ENCODE data around the gene EXOC4.

The EXOC4 gene

DNA sequence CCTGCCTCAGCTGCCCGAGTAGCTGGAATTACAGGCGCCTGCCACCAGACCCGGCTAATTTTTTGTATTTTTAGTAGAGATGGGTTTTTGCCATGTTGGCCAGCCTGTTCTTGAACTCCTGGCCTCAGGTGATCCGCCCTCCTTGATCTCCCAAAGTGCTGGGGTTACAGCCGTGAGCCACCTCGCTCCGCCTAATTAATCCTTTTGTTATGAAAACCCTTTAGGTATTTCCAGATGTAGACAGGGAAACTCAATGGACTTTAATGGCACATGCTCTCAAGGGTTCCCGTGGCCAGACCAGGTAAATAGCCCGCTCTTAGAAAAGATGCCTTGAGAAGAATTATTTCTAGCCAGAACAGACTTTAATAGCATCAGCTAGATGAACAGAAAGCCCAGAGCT is 19.7 kb upstream of the EXOC4 start:
- Mint-ChIP-seq H3K4me1 (peaks cover 13% of the 10 kb centered on the region), H3K27me3 (ENCODE audit: low read depth) (no peaks in the 10 kb centered on the region), H3K9me3 (no peaks in the 10 kb centered on the region), H3K27ac (no peak overlapping the region), H3K4me3 (no peak overlapping the region), H3K36me3 (ENCODE audit: low read depth) (no peaks in the 10 kb centered on the region)
- TF ChIP-seq, protein P1, sequence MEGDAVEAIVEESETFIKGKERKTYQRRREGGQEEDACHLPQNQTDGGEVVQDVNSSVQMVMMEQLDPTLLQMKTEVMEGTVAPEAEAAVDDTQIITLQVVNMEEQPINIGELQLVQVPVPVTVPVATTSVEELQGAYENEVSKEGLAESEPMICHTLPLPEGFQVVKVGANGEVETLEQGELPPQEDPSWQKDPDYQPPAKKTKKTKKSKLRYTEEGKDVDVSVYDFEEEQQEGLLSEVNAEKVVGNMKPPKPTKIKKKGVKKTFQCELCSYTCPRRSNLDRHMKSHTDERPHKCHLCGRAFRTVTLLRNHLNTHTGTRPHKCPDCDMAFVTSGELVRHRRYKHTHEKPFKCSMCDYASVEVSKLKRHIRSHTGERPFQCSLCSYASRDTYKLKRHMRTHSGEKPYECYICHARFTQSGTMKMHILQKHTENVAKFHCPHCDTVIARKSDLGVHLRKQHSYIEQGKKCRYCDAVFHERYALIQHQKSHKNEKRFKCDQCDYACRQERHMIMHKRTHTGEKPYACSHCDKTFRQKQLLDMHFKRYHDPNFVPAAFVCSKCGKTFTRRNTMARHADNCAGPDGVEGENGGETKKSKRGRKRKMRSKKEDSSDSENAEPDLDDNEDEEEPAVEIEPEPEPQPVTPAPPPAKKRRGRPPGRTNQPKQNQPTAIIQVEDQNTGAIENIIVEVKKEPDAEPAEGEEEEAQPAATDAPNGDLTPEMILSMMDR (IDR thresholded peaks at IDR 0.05; ENCODE audit: unreplicated experiment in 3 of 3): no peak

DNA sequence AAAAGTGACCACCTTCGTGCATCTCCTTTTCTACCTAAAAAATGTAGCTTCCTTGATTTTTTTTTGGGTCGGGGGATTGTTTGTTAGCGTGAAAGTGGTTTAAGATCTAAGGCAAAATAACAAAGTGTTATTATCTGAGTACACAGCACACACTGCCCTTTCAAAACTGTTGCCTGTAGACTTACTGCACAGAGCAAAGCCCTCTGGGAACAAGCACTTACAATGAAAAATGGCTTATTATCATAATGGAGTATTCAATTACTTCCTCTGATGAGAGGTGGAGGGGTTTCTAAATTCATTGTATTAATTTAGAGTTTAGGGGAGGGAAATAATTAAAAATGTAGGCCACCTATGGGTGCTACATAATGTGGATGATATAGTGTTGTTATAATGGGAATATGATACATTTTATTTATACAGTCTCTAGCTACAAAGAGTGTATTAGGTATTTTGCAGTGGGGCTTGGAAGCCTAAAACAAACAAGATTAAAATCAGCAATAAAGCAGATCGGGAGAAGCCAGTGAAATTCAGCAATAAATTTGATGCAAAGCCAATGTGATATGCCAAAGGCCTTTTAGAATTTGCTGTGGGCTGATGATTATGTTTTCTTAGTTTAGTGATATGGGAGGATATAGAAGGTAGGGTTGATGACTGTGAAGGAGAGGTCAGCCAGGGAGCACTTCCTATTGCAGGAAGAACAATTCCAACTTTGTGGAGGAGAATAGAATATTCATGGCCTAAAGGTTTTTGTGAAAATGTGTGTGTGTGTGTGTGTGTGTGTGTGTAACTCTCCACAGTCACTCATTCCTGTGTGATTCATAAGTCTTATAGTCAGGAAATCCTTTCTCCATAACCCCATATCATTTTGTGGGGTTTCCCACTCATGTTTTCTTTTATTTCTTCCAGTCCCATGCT is 17.7 kb upstream of the EXOC4 start:
- H3K27me3 Mint-ChIP-seq (ENCODE audit: low read depth): no peaks in the 10 kb centered on the region
- H3K4me3 Mint-ChIP-seq: no peak overlapping the region
- peaks cover 13% of the 10 kb centered on the region for H3K4me1 Mint-ChIP-seq
- no peaks in the 10 kb centered on the region for H3K9me3 Mint-ChIP-seq
- TF ChIP-seq, protein P1 (IDR thresholded peaks at IDR 0.05; ENCODE audit: unreplicated experiment in 3 of 3): no peak
- H3K36me3 Mint-ChIP-seq (ENCODE audit: low read depth): no peaks in the 10 kb centered on the region
- peak overlapping the region; percentile 6 to 46 (median 10) for H3K27ac Mint-ChIP-seq

DNA sequence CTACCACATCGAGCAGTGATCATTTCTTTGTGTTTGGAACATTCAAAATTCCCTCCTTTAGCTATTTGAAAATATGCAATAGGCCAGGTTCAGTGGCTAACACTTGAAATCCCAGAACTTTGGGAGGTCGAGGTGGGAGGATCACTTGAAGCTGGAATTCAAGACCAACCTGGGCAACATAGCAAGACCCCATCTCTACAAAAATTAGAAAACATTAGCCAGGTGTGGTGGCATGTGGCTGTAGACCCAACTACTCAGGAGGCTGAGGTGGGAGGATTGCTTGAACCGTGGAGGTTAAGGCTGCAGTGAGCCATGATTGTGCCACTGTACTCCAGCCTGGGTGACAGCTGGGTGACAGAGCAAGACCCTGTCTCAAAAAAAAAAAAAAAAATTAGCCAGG is 15.3 kb upstream of the EXOC4 start:
- H3K27ac Mint-ChIP-seq: no peak overlapping the region
- H3K4me1 Mint-ChIP-seq: peaks cover 13% of the 10 kb centered on the region
- H3K9me3 Mint-ChIP-seq: no peaks in the 10 kb centered on the region
- no peaks in the 10 kb centered on the region for H3K36me3 Mint-ChIP-seq (ENCODE audit: low read depth)
- TF ChIP-seq, protein P1 (IDR thresholded peaks at IDR 0.05; ENCODE audit: unreplicated experiment in 3 of 3): no peak
- H3K27me3 Mint-ChIP-seq (ENCODE audit: low read depth): no peaks in the 10 kb centered on the region
- H3K4me3 Mint-ChIP-seq: no peak overlapping the region

DNA sequence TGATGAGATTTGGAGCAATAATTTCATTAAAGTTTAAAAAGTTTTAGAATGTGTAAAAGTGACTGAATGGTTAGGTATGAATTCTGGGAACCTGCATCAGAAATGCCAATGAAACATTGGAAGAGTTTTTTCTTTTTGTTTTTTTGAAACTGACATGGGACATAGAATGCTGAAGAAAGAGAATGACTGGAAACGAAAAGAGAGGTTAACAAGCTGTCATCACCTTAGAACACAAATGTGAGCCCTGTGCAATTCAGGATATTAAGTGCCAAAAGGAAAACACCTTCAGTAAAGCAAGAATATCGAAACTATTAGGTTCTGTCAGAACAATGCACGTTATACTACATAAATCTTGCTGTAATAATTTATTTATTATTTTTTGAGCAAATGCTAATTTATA is 12.6 kb upstream of the EXOC4 start:
- Mint-ChIP-seq H3K27me3 (ENCODE audit: low read depth) (no peaks in the 10 kb centered on the region), H3K4me1 (peaks cover 7% of the 10 kb centered on the region), H3K36me3 (ENCODE audit: low read depth) (no peaks in the 10 kb centered on the region), H3K4me3 (no peak overlapping the region), H3K27ac (no peak overlapping the region), H3K9me3 (peaks cover 2% of the 10 kb centered on the region)
- TF ChIP-seq, protein P1 (IDR thresholded peaks at IDR 0.05; ENCODE audit: unreplicated experiment in 3 of 3): no peak

DNA sequence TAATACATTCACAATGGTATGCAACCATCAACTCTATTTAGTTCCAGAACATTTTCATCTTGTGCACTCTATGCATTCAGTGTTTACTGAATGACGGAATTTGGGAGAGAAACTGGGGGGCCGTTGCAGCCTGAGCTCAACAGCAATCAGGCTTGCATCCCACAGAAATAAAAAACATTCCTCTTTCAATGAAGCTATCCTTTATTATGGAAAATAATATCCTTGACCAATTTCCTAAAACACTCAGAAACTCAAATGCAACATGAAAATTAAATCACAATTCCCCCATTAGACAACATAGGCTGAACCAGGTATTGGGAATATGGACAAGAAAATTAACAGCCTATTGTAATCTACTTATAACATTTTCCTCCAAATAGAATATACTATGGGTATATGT is 6.3 kb upstream of the EXOC4 start:
- TF ChIP-seq, protein P1 (IDR thresholded peaks at IDR 0.05; ENCODE audit: unreplicated experiment in 3 of 3): no peak
- Mint-ChIP-seq H3K27me3 (ENCODE audit: low read depth) (no peaks in the 10 kb centered on the region), H3K27ac (no peak overlapping the region), H3K36me3 (ENCODE audit: low read depth) (no peaks in the 10 kb centered on the region), H3K4me1 (no peaks in the 10 kb centered on the region), H3K9me3 (peaks cover 9% of the 10 kb centered on the region), H3K4me3 (no peak overlapping the region)

DNA sequence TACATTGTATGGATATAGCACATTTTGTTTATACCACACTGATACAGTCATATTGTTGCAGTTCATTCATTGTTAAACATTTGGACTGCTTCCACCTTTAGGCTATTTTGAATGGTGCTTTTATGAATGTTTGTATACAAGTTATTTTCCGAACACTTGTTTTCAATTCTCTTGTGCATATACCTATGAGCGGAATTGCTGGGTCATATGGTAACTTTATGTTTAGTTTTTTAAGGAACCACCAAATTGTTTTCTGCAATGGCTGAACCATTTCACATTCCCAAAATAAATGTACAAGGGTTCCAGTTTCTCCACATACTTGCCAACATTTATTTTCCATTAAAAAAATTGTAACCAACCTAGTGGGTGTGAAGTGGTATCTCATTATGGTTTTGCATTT is 4.0 kb upstream of the EXOC4 start:
- no peak overlapping the region for H3K27ac Mint-ChIP-seq
- no peaks in the 10 kb centered on the region for H3K36me3 Mint-ChIP-seq (ENCODE audit: low read depth)
- TF ChIP-seq, protein P1 (IDR thresholded peaks at IDR 0.05; ENCODE audit: unreplicated experiment in 3 of 3): no peak
- no peak overlapping the region for H3K4me3 Mint-ChIP-seq
- H3K9me3 Mint-ChIP-seq: peaks cover 9% of the 10 kb centered on the region
- peaks cover 11% of the 10 kb centered on the region for H3K4me1 Mint-ChIP-seq
- no peaks in the 10 kb centered on the region for H3K27me3 Mint-ChIP-seq (ENCODE audit: low read depth)

All from nephron (organoid).